PC-3 (cell line): ENCODE results near the gene CISD1. TPM values are rescaled to one million over a fixed set of nuclear protein-coding genes. Genes with fewer than 3 reads are reported as not detected.
A peak's percentile ranks its signal among the peaks of the same experiment; 100 is the strongest.

Experiments
- ATAC-seq: fragments of 200-7000 bp; cut with Tn5 transposase; 2 replicates; pipeline ENCODE4 v1.9.1; 2020; ENCODE audit warnings: mild to moderate bottlenecking, moderate library complexity
- BruUV-seq: library from RNA; stranded (reverse); fragments of 400-500 nt; replicated peaks from 2 replicates; lab custom pipeline; 2021; lab: Mats Ljungman, UMichigan
- CTCF ChIA-PET: fragments of 300-600 bp; sonication (Branson Sonifier 250); formaldehyde crosslinking; loops from one replicate; lab custom pipeline; 2022; ENCODE audit warnings: antibody characterized with exemption; lab: Charles Lee
- POLR2A ChIA-PET: fragments of 300-600 bp; sonication (Branson Sonifier 250); formaldehyde crosslinking; loops from one replicate; lab custom pipeline; 2022; ENCODE audit warnings: antibody characterized with exemption; ENCODE audit not compliant: unreplicated experiment; lab: Charles Lee
- DNase-seq: peaks from one replicate; pipeline ENCODE4 v3.0.0-alpha.2; 2015
- H2AFZ ChIP-seq: fragments of 300-600 bp; sonication (generic); 2 replicates; pipeline ENCODE4 v1.6.0; 2016; ENCODE audit warnings: antibody characterized with exemption, low read length
- H3F3A ChIP-seq: fragments of 300-600 bp; sonication (generic); one replicate; pipeline ENCODE4 v1.6.0; 2017; ENCODE audit warnings: antibody characterized with exemption, low read length, control low read depth, mild to moderate bottlenecking; ENCODE audit not compliant: unreplicated experiment
- H3K27ac ChIP-seq: fragments of 300-600 bp; sonication (generic); 2 replicates; pipeline ENCODE4 v1.5.1; 2016; ENCODE audit warnings: mild to moderate bottlenecking, low read length
- H3K27me3 ChIP-seq: fragments of 300-600 bp; sonication (generic); 2 replicates; pipeline ENCODE4 v1.6.1; 2016; ENCODE audit warnings: low read length, mixed read lengths
- H3K36me3 ChIP-seq: fragments of 300-600 bp; sonication (generic); 2 replicates; pipeline ENCODE4 v1.6.1; 2016; ENCODE audit warnings: low read depth, mixed run types, low read length, mixed read lengths
- H3K4me1 ChIP-seq: fragments of 300-600 bp; sonication (generic); 2 replicates; pipeline ENCODE4 v1.5.1; 2016; ENCODE audit warnings: low read length; ENCODE audit not compliant: insufficient read depth
- H3K4me2 ChIP-seq: fragments of 300-600 bp; sonication (generic); 2 replicates; pipeline ENCODE4 v1.6.0; 2016; ENCODE audit warnings: low read length
- H3K4me3 ChIP-seq: fragments of 300-600 bp; sonication (generic); 2 replicates; pipeline ENCODE4 v1.5.1; 2016; ENCODE audit warnings: mild to moderate bottlenecking, low read length, mixed read lengths
- H3K79me2 ChIP-seq: fragments of 300-600 bp; sonication (generic); 2 replicates; pipeline ENCODE4 v1.6.1; 2017; ENCODE audit warnings: low read length, mixed read lengths
- H3K9ac ChIP-seq: fragments of 300-600 bp; sonication (generic); 2 replicates; pipeline ENCODE4 v1.6.0; 2016; ENCODE audit warnings: mild to moderate bottlenecking, low read length
- H3K9me2 ChIP-seq: fragments of 300-600 bp; sonication (generic); replicated peaks from 2 replicates; pipeline ENCODE4 v1.6.1; 2016; ENCODE audit warnings: mixed run types, low read length, mixed read lengths
- H3K9me3 ChIP-seq: fragments of 300-600 bp; sonication (generic); 2 replicates; pipeline ENCODE4 v1.6.1; 2016; ENCODE audit warnings: low read length, mixed read lengths
- H4K20me1 ChIP-seq: fragments of 300-600 bp; sonication (generic); 2 replicates; pipeline ENCODE4 v1.6.1; 2016; ENCODE audit warnings: low read length, mixed read lengths
- CTCF ChIP-seq: fragments of 300-600 bp; sonication (generic); conservative IDR thresholded peaks from 2 replicates; pipeline ENCODE4 v1.5.1; 2017; ENCODE audit warnings: antibody characterized with exemption, low read depth, mild to moderate bottlenecking, low read length
- EZH2 ChIP-seq: fragments of 300-600 bp; sonication (generic); IDR thresholded peaks from one replicate; pipeline ENCODE4 v1.6.1; 2017; ENCODE audit warnings: antibody characterized with exemption, mild to moderate bottlenecking, low read length; ENCODE audit not compliant: unreplicated experiment
- EZH2phosphoT487 ChIP-seq: fragments of 300-600 bp; sonication (generic); IDR thresholded peaks from 2 replicates; pipeline ENCODE4 v1.6.1; 2018; ENCODE audit warnings: mild to moderate bottlenecking, antibody characterized with exemption, low read length, borderline replicate concordance
- intact Hi-C: fragments of 100-400 bp; cut with micrococcal nuclease; formaldehyde crosslinking; loops from 2 replicates; pipeline ENCODE4 v1.9.0; 2023
- total RNA-seq: library from RNA; depleted of rRNA; stranded (reverse); fragments of >200 nt; gene quantifications from 2 replicates; pipeline ENCODE4 v1.2.3, GENCODE V29; 2014

Gene CISD1
- total RNA-seq, 1 experiment from 2014 or later, result 68.8 TPM

DNA sequence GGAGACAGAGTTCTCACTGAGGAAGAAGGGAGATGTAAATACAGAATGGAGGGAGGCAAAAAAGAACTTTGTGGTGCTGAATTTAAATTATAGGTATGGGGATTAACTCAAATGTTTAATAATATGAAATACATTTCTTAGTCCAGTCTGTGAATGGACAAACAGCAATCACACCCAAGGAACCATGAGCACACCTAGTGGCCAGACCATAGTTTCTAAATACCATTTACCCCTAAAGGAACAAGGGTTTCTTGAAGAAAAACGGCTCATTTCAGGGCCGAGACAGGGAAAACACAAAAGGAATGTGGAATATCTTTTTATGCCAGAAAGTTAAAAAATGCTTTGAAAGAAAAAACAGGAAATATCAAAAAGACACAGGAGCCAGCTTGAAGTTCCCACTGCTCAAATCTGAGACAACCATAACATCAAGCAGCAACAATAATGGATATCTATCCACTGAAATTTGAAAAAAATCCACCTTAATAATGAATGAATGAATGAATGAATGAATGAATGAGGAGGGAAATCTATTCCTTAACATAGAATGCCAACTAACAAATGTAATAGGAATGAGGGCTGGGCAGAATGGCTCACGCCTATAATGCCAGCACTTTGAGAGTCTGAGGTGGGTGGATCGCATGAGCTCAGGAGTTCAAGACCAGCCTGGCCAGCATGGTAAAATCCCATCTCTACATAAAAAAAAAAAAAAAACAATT is 9.8 kb upstream of the CISD1 start:
- Histone ChIP-seq H3K9me3 (no peaks in the 10 kb centered on the region), H3K27ac (no peak overlapping the region), H2AFZ (no peak overlapping the region), H3K4me2 (no peak overlapping the region), H3F3A (no peaks in the 10 kb centered on the region), H3K36me3 (no peaks in the 10 kb centered on the region), H4K20me1 (no peaks in the 10 kb centered on the region), H3K4me1 (no peaks in the 10 kb centered on the region), H3K9me2 (no peaks in the 10 kb centered on the region), H3K9ac (no peak overlapping the region), H3K79me2 (peaks cover 40% of the 10 kb centered on the region), H3K27me3 (no peaks in the 10 kb centered on the region), H3K4me3 (no peak overlapping the region)
- no TSS peak for BruUV-seq
- no peak for TF ChIP-seq EZH2phosphoT487
- TF ChIP-seq CTCF, result peak; percentile 58
- no peak for TF ChIP-seq EZH2
- no peak for ATAC-seq
- intact Hi-C loops, result no loop called here
- ChIA-PET CTCF (interaction anchor here (0.6 kb wide), 1 partner anchor 22 kb away, joined by 9 read pairs; no protein-coding TSS in a partner anchor), POLR2A (no interaction called here)
- DNase-seq, result peak; percentile 34

DNA sequence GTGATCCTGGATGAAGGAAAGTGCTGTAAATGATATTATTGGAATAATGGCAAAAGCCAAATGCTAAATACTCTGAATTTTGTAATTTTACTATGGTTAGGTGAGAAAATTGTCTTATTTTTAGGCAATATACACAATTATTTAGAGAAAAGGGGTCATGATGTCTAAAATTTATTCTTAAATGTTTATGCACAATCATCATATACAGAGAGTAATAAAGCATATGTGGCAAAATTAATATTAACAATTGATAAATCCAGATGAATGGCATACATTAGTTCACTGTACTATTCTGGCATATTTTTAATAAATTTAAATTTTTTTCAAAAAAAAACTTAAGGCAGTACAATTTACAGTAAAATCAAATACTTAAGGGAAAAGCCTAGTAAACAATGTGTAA is 8.6 kb upstream of the CISD1 start:
- DNase-seq, result no peak
- H3K9me3 ChIP-seq, result no peaks in the 10 kb centered on the region
- H3K4me1 ChIP-seq, result peaks cover 6% of the 10 kb centered on the region
- intact Hi-C loops, result no loop called here
- H3K36me3 ChIP-seq, result no peaks in the 10 kb centered on the region
- H3K9ac ChIP-seq, result no peak overlapping the region
- no peaks in the 10 kb centered on the region for H4K20me1 ChIP-seq
- ATAC-seq, result no peak
- H3K4me2 ChIP-seq, result no peak overlapping the region
- no peak overlapping the region for H3K4me3 ChIP-seq
- H3K27ac ChIP-seq, result no peak overlapping the region
- H3F3A ChIP-seq, result no peaks in the 10 kb centered on the region
- TF ChIP-seq EZH2, result no peak
- no peak for TF ChIP-seq EZH2phosphoT487
- TF ChIP-seq CTCF, result no peak
- peaks cover 52% of the 10 kb centered on the region for H3K79me2 ChIP-seq
- BruUV-seq, result no TSS peak
- CTCF ChIA-PET, result no interaction called here
- POLR2A ChIA-PET, result no interaction called here
- H2AFZ ChIP-seq, result no peak overlapping the region
- no peaks in the 10 kb centered on the region for H3K27me3 ChIP-seq
- no peaks in the 10 kb centered on the region for H3K9me2 ChIP-seq

GRCh38 chr10:58262766-58263165 is 6.2 kb upstream of the CISD1 start:
- Histone ChIP-seq H3F3A (no peaks in the 10 kb centered on the region), H3K9me3 (no peaks in the 10 kb centered on the region), H3K36me3 (no peaks in the 10 kb centered on the region), H2AFZ (no peak overlapping the region), H4K20me1 (no peaks in the 10 kb centered on the region), H3K27ac (no peak overlapping the region), H3K27me3 (no peaks in the 10 kb centered on the region), H3K9me2 (no peaks in the 10 kb centered on the region), H3K4me3 (no peak overlapping the region), H3K79me2 (peaks cover 73% of the 10 kb centered on the region), H3K9ac (no peak overlapping the region), H3K4me1 (peaks cover 12% of the 10 kb centered on the region), H3K4me2 (no peak overlapping the region)
- no peak for DNase-seq
- no peak for ATAC-seq
- intact Hi-C loops, result no loop called here
- BruUV-seq, result no TSS peak
- ChIA-PET POLR2A (interaction anchor here (0.7 kb wide), 1 partner anchor 57 kb away, joined by 4 read pairs; no protein-coding TSS in a partner anchor), CTCF (no interaction called here)
- TF ChIP-seq EZH2 (no peak), EZH2phosphoT487 (no peak), CTCF (no peak)
